Nucleus accumbens (tissue), 56 donors: ENCODE data around the gene ADD2.

ENCODE experiments used
- DNase-seq, 56 donors: peaks; one replicate each; lab custom pipeline; 2025; lab: John Stamatoyannopoulos, UW

Gene ADD2

DNA sequence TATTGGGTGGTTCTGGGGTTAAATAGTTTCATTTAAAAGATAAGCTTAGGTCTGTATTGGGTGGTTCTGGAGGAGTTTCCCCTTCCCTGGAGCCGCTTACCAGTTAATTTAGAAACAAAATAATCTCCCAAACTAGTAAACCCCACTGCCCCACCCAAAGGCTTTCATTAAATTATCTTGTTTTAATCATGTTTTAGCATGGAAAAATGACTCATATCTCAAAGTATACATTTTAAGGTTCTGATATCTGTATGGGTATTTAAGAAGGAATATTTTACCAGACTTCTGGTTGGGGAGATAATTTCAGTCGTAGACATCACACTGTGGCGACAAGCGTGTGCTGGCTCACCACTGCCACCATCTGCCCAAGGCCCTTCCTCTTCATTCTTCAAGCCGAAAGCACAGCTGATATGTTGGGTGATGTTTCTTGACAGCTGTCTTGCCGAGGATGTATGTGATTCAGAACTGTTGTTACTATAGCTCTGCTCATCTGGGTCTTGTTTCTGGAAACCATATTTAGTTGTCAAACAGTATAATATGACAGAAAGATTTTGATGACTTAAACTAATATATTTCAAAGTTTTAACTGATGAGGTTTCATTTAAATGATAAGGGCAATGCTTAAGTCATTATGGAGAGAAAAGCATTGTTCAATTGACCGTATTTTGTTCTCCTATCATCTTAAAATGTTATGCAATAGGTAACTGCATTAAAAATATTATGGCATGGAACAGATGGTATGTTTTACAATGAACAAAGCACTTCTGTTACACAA, 17.3 kb upstream of the ADD2 start:
- peak in 31 of 56 donors; percentile 1 to 72 (median 25) for DNase-seq

DNA sequence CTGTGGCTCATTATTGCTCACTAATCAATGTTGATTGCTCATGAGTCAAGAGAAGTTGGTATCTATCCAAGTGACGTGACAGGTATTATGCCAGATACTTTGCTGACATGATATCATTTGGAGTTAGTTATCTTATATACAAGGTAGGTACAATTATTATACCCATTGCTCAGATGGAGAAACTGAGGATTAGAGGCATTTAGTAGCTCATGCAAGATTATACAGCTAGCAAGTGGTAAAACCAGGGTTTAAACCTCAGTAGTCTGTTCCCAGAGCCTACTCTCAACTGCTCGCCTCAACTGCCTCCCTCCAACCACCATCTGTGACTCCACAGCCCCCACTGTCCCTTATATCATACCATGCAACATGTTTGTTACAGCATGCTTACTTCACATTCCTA, 16.3 kb upstream of the ADD2 start:
- DNase-seq, result no peak

DNA sequence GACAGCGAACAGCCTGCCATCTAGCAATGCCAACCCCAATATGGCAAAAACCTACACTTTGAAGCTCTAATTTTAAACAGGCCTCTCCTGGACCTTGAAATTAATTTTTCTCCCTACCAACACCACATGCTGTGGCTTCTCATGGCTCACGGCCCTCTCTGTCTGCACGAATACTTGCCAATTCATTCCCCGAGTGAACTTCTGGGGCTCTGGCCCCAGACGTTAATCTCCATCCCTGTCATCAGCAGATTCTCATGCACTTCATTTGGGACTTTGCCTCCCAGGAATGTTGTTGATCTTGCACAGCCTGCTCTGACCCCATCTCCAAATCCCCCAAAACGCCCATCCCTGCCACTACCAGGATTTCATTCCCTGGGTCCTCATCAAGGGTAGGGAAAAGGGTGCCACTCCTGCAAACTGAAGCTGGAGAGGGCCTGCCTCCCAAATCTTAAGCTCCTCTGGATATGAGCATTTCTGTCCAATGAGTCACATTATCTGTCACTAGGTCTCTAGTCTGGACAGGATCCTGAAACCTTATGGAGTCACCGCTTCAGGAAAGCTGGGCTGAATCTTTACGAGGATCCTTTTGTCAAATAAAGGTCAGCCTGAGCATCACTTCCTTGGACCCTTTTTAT, 12.0 kb upstream of the ADD2 start:
- DNase-seq, result no peak

DNA sequence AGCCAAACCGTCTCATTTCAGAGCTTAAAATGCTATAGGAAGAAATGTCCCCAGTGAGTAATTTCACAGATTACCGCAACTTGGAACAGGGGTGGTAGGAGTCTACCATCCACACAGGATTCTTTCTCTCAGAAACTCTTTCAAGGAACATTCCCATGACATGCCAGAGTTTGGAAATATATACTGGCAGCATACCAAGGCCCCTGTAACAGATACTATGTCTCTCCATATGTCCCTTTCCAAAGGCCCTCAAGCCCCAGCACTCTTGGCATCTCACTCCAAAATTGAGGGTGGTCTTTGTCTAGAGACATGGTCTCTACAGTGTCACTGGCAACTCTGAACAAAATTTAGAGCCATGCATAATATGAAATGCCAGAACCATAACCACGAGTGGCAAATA, 11.5 kb upstream of the ADD2 start:
- no peak for DNase-seq

DNA sequence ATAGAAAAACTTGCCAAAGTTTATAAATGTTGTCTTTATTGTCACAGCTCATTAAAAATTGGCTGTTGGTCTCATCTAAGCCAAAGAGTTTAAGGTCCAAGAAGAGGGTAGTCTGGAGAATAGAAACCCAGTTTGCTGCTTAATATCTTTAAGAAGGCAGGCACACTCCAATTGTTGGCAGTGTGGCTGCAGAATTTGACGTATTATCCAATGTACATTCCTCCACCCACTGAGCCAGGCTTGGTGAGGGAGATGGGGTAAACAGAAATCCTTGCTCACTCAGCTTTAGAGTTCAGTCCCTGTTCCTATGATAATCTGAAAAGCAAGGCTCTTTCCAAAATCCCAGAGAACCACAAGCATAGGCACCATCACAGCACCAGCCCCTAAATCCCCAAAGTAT, 10.7 kb upstream of the ADD2 start:
- DNase-seq, result no peak

DNA sequence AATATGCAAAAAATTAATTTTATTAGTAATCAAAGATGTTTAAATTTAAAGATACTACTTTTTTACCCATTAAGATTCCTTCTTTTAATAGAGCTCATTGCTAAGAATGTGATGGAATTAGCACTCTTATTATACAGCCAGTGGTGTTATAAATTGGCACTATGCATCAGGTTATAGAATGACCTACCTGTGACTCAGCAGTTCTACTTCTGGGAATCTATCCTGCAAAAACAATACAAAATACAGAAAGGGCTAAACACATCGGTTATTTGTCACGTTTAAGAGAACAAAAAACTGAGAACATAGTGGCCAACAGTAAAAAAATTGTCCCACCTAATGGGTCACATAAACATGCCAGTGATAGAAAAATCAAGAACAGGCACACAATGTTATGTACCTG, 9.4 kb upstream of the ADD2 start:
- no peak for DNase-seq

DNA sequence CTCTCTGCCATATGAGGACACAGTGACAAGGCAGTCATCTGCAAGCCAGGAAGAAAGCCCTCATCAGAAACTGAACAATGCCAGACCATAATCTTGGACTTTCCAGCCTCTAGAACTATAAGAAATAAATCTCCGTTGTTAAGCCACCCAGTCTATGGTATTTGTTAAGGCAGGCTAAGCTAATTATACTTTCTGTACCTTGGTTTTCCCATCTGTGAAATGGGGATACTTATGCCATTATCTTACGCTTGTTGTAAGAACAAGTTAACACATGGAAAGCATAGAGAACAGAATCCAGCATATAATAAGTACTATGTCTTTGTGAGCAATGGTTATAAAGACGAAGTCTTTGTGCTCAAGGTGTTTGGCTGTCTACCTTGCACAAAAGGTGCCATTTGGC, 8.3 kb upstream of the ADD2 start:
- no peak for DNase-seq

DNA sequence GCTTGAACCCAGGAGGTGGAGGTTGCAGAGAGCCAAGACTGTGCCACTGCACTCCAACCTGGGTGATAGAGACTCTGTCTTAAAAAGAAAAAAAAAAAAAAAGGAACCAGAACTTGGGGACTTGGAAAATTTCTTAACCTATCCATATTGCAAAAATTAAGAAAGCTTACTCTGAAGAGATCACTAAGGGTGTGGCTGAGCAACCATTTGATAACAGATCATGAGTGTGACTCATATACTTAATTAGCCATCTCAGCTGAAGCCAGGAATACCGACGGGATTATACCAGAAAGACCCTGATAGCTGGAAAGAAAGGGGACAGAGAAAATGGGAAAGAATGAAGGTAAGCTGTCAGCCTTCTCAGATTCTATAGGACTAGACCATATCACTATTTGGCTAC, 7.1 kb upstream of the ADD2 start:
- DNase-seq, result no peak

DNA sequence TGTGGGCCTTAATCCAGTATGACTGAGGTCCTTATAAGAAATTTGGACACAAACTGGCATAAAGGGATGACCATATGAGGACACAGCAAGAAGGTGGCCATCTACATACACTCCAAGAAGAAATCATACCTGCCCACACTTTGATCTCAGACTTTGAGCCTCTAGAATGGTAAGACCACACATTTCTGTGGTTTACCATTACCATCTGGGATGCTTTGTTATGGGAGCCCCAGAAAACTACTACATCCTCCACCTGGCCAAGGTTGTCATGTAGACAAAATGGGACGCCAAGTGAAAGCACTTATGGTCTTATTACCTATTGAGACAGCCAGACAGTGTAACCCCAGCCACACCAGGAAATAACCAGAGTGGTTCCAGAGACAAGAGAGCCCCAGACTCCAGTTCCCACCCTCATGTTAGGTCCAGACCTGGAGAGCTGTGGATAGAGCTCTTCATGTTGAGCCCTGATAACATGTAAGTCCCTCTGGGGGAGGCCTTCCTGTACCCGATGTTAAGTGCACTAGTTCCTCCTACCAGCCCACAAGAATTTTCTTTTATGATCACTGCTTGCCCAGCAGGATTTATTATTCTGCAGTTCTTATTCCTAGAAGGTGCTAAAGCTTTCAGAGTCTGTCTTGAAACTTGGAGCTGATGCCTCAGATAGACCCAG, 4.6 kb upstream of the ADD2 start:
- DNase-seq, result no peak

DNA sequence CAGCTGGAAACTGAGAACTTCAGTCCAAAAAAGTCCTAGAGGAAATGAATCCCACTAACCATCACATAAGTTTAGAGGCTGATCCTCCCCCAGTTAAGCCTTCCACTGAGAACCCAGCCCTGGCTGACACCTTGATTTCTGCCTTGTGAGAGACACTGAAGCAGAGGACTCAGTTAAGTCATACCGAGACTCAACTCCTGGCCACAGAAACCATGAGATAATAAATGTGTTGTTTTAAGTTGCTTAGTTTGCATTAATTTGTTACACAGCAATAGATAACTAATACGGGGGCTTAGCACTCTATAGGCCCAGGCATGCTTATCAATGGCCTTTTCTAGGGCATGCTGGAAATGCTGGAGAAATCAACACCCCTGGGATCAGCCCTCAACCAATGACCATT, 3.4 kb upstream of the ADD2 start:
- no peak for DNase-seq

DNA sequence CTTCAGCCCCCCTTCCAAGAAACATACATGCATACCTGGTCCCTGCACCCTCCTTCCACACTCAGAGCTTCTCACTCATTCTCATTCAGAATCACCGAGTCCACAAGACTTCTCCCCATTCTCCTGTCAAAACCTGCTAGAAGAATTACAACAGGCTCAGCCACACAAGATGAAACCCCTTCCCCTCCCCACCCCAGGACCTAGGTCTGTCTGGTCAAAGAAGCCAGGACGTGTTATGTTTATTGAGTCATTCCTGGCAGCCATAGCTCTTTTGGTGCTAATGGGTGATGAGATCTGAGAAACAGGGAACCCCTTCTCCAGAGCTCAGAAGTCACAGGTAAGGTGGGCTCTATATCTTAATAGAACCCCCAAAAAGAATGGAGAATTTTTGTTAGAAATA, 1.4 kb upstream of the ADD2 start:
- no peak for DNase-seq

DNA sequence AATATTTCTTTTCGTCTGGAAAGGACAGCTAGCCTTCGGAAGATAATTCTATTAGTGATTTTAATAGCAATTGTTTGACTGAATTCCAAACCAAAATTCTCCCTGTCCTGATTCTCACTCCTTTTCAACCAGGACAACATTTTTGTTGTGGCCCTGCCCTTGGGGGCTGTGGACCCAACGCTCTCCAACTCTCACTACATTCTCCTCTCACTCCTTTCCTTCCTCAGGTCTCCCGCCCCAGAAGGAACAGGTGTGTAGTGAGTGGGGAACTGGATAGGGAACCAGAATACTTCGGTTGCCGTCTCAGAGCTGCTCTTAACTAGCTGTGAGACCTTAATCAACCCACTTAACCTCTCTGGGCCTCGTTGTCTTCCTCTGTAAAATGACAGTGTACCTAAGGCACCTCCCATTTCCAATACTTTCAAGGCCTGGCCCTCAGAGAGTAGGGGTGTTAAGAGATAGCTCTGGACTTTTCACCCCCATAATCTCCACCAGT, 638 bp upstream of the ADD2 start:
- DNase-seq, result no peak

DNA sequence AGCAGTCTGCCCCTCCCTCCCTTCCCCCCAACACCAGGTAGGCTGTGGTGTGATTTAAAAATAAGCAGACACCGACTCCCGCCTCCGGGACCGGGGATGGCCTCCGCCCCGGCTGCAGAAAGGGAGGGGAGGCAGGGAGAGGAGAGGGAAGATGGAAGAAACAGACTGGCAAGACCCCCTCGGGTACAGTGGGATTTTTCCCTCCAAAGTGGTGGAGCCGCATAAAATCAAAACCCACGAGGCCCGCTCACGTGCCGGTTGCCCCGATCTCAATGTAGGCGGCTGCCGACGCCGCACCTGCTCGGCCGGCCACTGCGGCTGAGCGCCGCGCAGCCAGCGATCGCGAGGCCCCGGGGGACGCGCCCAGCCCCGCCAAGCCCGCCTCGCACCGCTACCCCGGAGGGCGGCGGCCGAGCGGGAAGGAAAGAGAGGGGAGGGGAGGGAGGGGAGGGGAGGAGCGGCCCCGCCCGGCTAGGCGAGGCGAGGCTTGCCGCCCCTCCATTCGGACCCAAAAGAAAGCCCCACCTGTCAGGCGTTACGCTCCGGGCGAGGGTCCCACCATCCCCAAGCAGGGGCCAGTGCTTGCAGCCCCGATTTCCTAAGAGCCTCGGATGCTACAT, 811 bp downstream of the ADD2 start:
- DNase-seq, result peak in 14 of 56 donors; percentile 4 to 48 (median 24)

DNA sequence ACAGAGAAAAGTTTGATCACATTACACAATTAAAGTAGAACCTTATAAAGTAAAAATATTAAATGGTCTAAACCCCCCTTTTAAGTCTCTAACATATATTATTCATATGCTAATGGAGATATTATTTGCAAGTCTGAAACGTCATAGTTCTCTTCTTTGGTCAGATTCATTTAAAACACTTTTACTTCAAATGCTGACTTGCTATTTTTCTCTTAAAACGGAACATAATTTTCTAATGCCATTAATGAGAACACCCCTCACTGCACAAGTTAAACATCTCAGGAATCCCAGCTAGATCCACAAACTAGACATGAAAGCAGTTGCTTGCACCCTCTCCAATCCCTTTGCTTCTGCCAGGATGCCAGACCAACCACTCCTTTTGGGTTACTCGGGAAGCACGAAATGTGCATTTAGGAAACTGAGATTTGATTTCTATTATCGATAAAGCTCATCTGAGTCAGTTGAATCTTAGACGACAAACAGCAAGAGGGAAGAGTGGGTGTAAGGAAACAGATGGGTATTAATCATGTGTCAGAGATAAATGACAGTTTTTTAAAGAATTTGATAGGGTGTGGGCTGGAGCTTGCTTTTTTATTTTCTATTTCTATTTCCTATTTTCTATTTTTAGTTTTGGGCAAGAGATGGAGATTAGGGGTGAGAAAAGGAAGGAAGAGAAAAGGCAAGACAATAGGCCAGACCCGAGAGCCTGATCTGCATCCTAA, 1.5 kb downstream of the ADD2 start:
- no peak for DNase-seq

DNA sequence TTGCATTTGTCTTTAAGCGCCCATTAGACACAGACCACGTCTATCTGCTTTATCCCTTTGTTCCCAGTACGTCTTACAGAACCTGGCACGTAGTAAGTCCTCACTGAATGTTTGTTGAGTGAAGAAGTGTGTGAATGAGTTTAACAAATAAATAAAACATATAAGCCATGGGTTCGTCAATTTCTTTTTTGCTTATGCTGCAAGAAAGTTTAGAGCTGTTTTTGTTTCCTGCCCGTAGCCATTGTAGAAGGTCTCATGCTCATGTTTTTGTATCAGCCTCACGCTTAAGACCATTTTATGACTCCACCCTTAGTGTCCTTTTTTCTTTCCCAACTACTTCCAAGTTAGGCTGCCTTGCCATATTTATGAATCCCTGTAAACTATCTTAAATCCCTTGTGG, 2.5 kb downstream of the ADD2 start:
- no peak for DNase-seq

DNA sequence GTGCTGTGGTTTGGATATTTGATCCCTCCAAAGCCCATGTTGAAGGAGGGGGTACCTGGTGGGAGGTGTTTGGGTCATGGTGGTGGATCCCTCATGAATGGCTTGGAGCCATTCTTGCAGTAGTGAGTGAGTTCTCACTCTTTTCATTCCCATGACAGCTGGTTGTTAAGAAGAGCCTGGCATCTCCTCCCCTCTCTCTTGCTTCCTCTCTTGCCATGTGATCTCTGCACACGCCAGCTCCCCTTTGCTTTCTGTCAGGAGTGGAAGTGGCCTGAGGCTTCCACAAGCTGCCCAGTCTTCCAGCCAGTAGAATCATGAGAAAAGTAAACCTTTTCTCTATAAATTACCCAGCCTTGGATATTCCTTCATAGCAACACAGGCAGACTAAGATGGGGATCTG, 8.6 kb downstream of the ADD2 start:
- no peak for DNase-seq

DNA sequence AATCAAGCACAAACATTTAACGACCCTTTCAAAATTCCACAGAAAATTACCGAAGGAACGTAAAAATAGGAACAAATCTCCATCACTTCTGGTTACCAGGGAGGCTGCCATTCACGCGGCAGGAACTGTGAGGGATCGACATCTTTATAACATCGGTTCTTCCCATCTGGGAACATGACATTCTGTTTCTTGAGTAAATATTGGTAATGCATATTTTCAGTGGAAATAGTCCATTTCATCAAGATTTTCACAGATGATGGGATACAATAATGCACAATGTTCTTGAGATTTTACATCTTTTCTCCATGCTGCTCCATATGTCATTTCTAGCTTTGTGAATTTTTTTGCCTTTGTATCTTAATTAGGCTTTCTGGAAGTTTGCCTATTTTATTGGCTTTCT, 10.0 kb downstream of the ADD2 start:
- no peak for DNase-seq

DNA sequence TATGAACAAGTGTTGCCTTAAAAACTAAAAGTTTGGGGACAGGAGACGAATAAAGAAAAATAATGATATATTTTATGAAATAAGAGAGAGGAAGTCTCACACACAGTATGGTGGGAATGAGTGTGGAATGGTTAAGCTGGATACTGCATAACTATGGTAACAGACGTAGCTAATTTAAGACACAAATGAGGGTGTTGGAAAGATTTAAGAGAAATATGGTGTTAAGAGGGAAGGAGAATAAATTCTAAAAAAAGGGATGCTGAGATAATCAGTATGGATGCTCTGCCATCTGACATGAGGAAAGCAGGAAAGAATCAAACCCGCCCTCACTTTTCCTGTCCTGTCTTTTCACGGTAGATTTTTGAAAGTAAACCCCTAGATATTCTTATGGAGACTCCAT, 10.6 kb downstream of the ADD2 start:
- DNase-seq, result no peak

DNA sequence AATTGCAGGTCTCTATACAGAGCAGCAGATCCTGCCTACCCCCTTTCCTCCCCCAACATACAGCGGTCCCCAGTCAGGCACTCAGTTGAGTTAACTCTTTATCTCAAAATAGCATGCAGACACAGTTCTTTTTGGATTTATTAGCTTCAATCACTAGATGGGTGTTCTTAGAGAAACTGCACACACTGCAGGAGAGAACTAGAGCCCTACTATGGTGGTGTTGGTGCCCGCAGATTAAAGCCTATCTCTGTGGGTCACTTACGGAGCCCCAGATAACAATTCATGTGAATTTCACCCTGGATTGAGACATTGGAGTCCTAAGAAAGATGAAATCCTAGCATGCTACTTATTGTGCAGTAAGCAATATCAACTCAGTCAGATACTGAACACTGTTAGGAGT, 11.9 kb downstream of the ADD2 start:
- DNase-seq, result no peak

DNA sequence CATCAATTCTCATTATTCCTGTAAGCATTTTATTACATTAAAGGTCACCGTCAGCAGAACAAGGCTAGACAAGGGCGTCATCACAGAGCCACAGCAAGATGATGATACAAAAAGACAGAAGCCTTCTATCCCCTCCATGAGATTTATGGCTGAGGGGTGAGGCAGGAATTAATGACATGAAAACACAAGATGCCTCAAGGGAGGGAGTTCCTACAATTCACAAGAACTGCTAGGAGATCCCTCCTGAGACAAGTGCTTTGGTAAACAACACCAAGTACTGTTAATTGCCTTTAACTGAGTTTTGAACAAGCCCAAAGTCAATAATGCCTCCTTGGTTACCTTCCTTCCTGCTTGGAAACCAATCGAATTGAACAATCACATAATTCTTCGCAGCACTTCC, 14.1 kb downstream of the ADD2 start:
- no peak for DNase-seq

DNA sequence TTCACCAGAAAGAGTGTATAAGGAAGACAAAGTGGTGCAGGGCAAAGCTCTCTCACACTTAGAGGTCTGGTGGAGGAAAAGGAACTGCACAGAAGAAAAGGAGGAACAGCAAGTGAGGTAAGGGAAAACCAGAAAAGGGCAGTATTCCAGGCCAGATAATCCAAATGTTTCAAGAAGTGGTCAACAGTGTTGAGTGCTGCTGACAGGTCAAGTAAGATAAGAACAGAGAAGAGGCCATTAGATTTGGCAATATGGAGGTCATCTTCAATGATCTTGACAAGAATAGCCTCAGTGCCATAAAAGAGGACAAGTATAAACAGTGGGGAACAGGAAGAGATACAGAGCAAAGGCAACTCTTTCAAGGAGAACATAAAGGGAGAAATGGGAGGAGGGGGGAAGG, 15.0 kb downstream of the ADD2 start:
- no peak for DNase-seq
